Activated T-helper 9 cell treated with anti-CD3 and anti-CD28 coated beads, Interleukin-2, amount 50 U/mL, for 16 hours (primary cell): ENCODE measurements around the gene KXD1.
"Not testable (repeated sequence)": the region's sequence is repeated elsewhere in the genome, so short reads cannot be mapped to it uniquely, and the experiment has no call there.

ENCODE experiments used
- DNase-seq: peaks from one replicate; pipeline ENCODE4 v3.0.0-alpha.2; 2020; ENCODE audit warnings: low read depth

Gene KXD1

GRCh38 chr19:18536475-18536874 is 21.2 kb upstream of the KXD1 start:
- no peak for DNase-seq

GRCh38 chr19:18537431-18537830 is 20.2 kb upstream of the KXD1 start:
- no peak for DNase-seq

GRCh38 chr19:18538115-18538514 is 19.6 kb upstream of the KXD1 start:
- DNase-seq, result no peak

- no peak for DNase-seq
Observed at GRCh38 chr19:18539372-18539771, 18.3 kb upstream of the KXD1 start.

GRCh38 chr19:18540200-18540599 is 17.5 kb upstream of the KXD1 start:
- not testable (repeated sequence) for DNase-seq

- DNase-seq, result no peak
Observed at GRCh38 chr19:18541258-18541991, 16.2 kb upstream of the KXD1 start.

GRCh38 chr19:18541992-18542940 is 15.4 kb upstream of the KXD1 start:
- no peak for DNase-seq

GRCh38 chr19:18542941-18543813 is 14.5 kb upstream of the KXD1 start, which contains the start of gene FKBP8:
TSS of gene FKBP8 (minus strand) at chr19:18543573. CDS start at chr19:18541970, 1,603 bp downstream.
- DNase-seq, result peak; percentile 91

GRCh38 chr19:18543814-18544475 is 13.7 kb upstream of the KXD1 start:
- DNase-seq, result peak; percentile 39

- no peak for DNase-seq
Observed at GRCh38 chr19:18551631-18552030, 6.0 kb upstream of the KXD1 start.

- no peak for DNase-seq
Observed at GRCh38 chr19:18558202-18558555, 509 bp downstream of the KXD1 start.

- no peak for DNase-seq
Observed at GRCh38 chr19:18558604-18559003, 934 bp downstream of the KXD1 start.

- DNase-seq, result no peak
Observed at GRCh38 chr19:18559685-18560084, 2.0 kb downstream of the KXD1 start.

GRCh38 chr19:18562086-18562485 is 4.4 kb downstream of the KXD1 start:
- no peak for DNase-seq

- DNase-seq, result no peak
Observed at GRCh38 chr19:18566953-18567352, 9.3 kb downstream of the KXD1 start.

GRCh38 chr19:18568367-18568766 is 10.7 kb downstream of the KXD1 start:
- DNase-seq, result no peak

- peak; percentile 99 for DNase-seq
Observed at GRCh38 chr19:18571564-18572344, 14.1 kb downstream of the KXD1 start, which contains the start of gene UBA52. TSS of gene UBA52 (plus strand) at chr19:18571857. CDS start at chr19:18573301, 1,444 bp downstream.

GRCh38 chr19:18574691-18575291 is 17.1 kb downstream of the KXD1 start:
- DNase-seq, result no peak

- DNase-seq, result no peak
Observed at GRCh38 chr19:18576383-18576782, 18.7 kb downstream of the KXD1 start.

GRCh38 chr19:18577365-18577914 is 19.8 kb downstream of the KXD1 start:
- no peak for DNase-seq
